DOHH2 (cell line): ENCODE data around the gene SRRD.
A peak's percentile ranks its signal among the peaks of the same experiment; 100 is the strongest.

Experiments used
- H3F3A ChIP-seq: fragments of 200-600 bp; sonication (generic), shearing (Covaris generic); 2 replicates; pipeline ENCODE4 v1.6.0; 2016; ENCODE audit warnings: antibody characterized with exemption, mild to moderate bottlenecking; ENCODE audit not compliant: control insufficient read depth, insufficient read depth
- H3K27ac ChIP-seq: fragments of 200-600 bp; sonication (generic); 2 replicates; pipeline ENCODE4 v1.5.1; 2014; ENCODE audit warnings: low read depth, mild to moderate bottlenecking, low read length, moderate library complexity
- H3K27me3 ChIP-seq: fragments of 200-600 bp; sonication (generic); 2 replicates; pipeline ENCODE4 v1.6.1; 2014; ENCODE audit warnings: mild to moderate bottlenecking, low read length, mixed read lengths; ENCODE audit not compliant: control insufficient read depth
- H3K36me3 ChIP-seq: fragments of 200-600 bp; sonication (generic); 2 replicates; pipeline ENCODE4 v1.6.1; 2014; ENCODE audit warnings: mild to moderate bottlenecking, low read length, moderate library complexity, mixed read lengths; ENCODE audit not compliant: control insufficient read depth
- H3K4me1 ChIP-seq: fragments of 200-600 bp; sonication (generic); 2 replicates; pipeline ENCODE4 v1.6.1; 2014; ENCODE audit warnings: mild to moderate bottlenecking, low read length, mixed read lengths; ENCODE audit not compliant: control insufficient read depth
- H3K4me2 ChIP-seq: fragments of 200-600 bp; sonication (generic); 2 replicates; pipeline ENCODE4 v1.6.0; 2014; ENCODE audit warnings: mild to moderate bottlenecking, low read length, moderate library complexity
- H3K4me3 ChIP-seq: fragments of 200-600 bp; sonication (generic); 2 replicates; pipeline ENCODE4 v1.5.1; 2014; ENCODE audit warnings: mild to moderate bottlenecking, low read length, mixed read lengths
- H3K79me2 ChIP-seq: fragments of 200-600 bp; sonication (generic); 2 replicates; pipeline ENCODE4 v1.6.1; 2014; ENCODE audit warnings: mild to moderate bottlenecking, low read length, mixed read lengths; ENCODE audit not compliant: control insufficient read depth
- H3K9me2 ChIP-seq: fragments of 200-600 bp; sonication (generic); replicated peaks from 2 replicates; pipeline ENCODE4 v1.6.1; 2014; ENCODE audit warnings: mild to moderate bottlenecking, low read length, mixed read lengths; ENCODE audit not compliant: control insufficient read depth
- H3K9me3 ChIP-seq: fragments of 200-600 bp; sonication (generic); 2 replicates; pipeline ENCODE4 v1.6.1; 2014; ENCODE audit warnings: antibody characterized with exemption, low read length, mixed read lengths; ENCODE audit not compliant: control insufficient read depth, insufficient read depth
- H4K20me1 ChIP-seq: fragments of 200-600 bp; sonication (generic); 2 replicates; pipeline ENCODE4 v1.6.0; 2014; ENCODE audit warnings: low read depth, mild to moderate bottlenecking, antibody characterized with exemption, low read length, moderate library complexity; ENCODE audit not compliant: control insufficient read depth, insufficient read depth
- CTCF ChIP-seq: fragments of 200-600 bp; sonication (generic); IDR thresholded peaks from one replicate; pipeline ENCODE4 v1.5.1; 2014; ENCODE audit warnings: antibody characterized with exemption, mild to moderate bottlenecking, low read depth, low read length; ENCODE audit not compliant: poor library complexity, severe bottlenecking
- EZH2phosphoT487 ChIP-seq: fragments of 200-600 bp; sonication (generic); IDR thresholded peaks from 2 replicates; pipeline ENCODE4 v1.6.1; 2017; ENCODE audit warnings: borderline replicate concordance, mild to moderate bottlenecking, antibody characterized with exemption, low read length, moderate library complexity, mixed read lengths

Gene SRRD

GRCh38 chr22:26486394-26486793, 2.7 kb downstream of the SRRD start:
- peaks cover 91% of the 10 kb centered on the region for H3K79me2 ChIP-seq
- H3K4me2 ChIP-seq, result peak overlapping the region; percentile 98
- H3K36me3 ChIP-seq, result peaks cover 75% of the 10 kb centered on the region

GRCh38 chr22:26487996-26488395, 4.3 kb downstream of the SRRD start:
- H3K36me3 ChIP-seq, result peaks cover 77% of the 10 kb centered on the region
- TF ChIP-seq CTCF (no peak), EZH2phosphoT487 (no peak)
- H3K4me2 ChIP-seq, result peak overlapping the region; percentile 63
- H3K4me1 ChIP-seq, result peaks cover 62% of the 10 kb centered on the region
- H3K9me3 ChIP-seq, result no peaks in the 10 kb centered on the region
- H3K27me3 ChIP-seq, result no peaks in the 10 kb centered on the region
- peak overlapping the region; percentile 43 for H3K4me3 ChIP-seq
- no peaks in the 10 kb centered on the region for H4K20me1 ChIP-seq
- peak overlapping the region; percentile 98 for H3K27ac ChIP-seq
- H3K79me2 ChIP-seq, result peaks cover 83% of the 10 kb centered on the region
- H3K9me2 ChIP-seq, result no peaks in the 10 kb centered on the region
- peaks cover 27% of the 10 kb centered on the region for H3F3A ChIP-seq

More at GRCh38 chr22:26486394-26486793, 2.7 kb downstream of the SRRD start:
- Histone ChIP-seq H3K27me3 (no peaks in the 10 kb centered on the region), H4K20me1 (no peaks in the 10 kb centered on the region), H3F3A (peaks cover 37% of the 10 kb centered on the region), H3K4me3 (no peak overlapping the region), H3K4me1 (peaks cover 77% of the 10 kb centered on the region), H3K9me3 (no peaks in the 10 kb centered on the region), H3K9me2 (no peaks in the 10 kb centered on the region), H3K27ac (peak overlapping the region; percentile 98)
- TF ChIP-seq EZH2phosphoT487 (no peak), CTCF (no peak)

- TF ChIP-seq EZH2phosphoT487 (no peak), CTCF (no peak)
- Histone ChIP-seq H3K27me3 (no peaks in the 10 kb centered on the region), H3K36me3 (peaks cover 88% of the 10 kb centered on the region), H3K4me1 (peaks cover 58% of the 10 kb centered on the region), H3K79me2 (peaks cover 80% of the 10 kb centered on the region), H3K4me2 (peak overlapping the region; percentile 63), H4K20me1 (no peaks in the 10 kb centered on the region), H3K4me3 (0 out of 2 replicates have a peak overlapping the region, but pooled peaks have one; percentile 5), H3F3A (peaks cover 22% of the 10 kb centered on the region), H3K27ac (peak overlapping the region; percentile 98), H3K9me3 (no peaks in the 10 kb centered on the region), H3K9me2 (no peaks in the 10 kb centered on the region)
Observed at GRCh38 chr22:26489447-26490036, 5.9 kb downstream of the SRRD start.
